Natural killer cell (primary cell): ENCODE measurements around the gene KIFAP3. TPM values are rescaled to one million over a fixed set of nuclear protein-coding genes. Genes with fewer than 3 reads are reported as not detected.

ENCODE experiments used
- ATAC-seq, 3 donors: fragments of 150-1000 bp in 2 of 3; fragments of 200-7000 bp in 1 of 3; cut with Tn5 transposase; 1 replicate in 1 of 3; 2 replicates in 2 of 3; pipeline ENCODE4 v1.10.0; 2021; ENCODE audit warnings: mild to moderate bottlenecking in 2 of 3, moderate library complexity in 2 of 3
- DNase-seq, 2 donors: peaks; one replicate each; pipeline versions ENCODE4 v3.0.0 to v3.0.0-alpha.2; 2013 to 2021; ENCODE audit warnings: mixed read lengths in 1 of 2
- H3K27ac ChIP-seq: one replicate; pipeline ENCODE4 v1.5.1; 2013; ENCODE audit warnings: mild to moderate bottlenecking, low read length
- H3K27me3 ChIP-seq: one replicate; pipeline ENCODE4 v1.6.1; 2013; ENCODE audit warnings: low read length; ENCODE audit not compliant: control insufficient read depth, insufficient read depth
- H3K36me3 ChIP-seq: one replicate; pipeline ENCODE4 v1.6.1; 2013; ENCODE audit warnings: low read length; ENCODE audit not compliant: control insufficient read depth, insufficient read depth
- H3K4me1 ChIP-seq: one replicate; pipeline ENCODE4 v1.6.1; 2013; ENCODE audit warnings: low read length; ENCODE audit not compliant: control insufficient read depth, insufficient read depth
- H3K4me3 ChIP-seq: one replicate; pipeline ENCODE4 v1.5.1; 2013; ENCODE audit warnings: low read length
- H3K9me3 ChIP-seq: one replicate; pipeline ENCODE4 v1.6.1; 2013; ENCODE audit warnings: low read length; ENCODE audit not compliant: control insufficient read depth, insufficient read depth
- H3K27ac Mint-ChIP-seq, 2 donors: one replicate each; pipeline ENCODE4 v1.8.0; 2022; ENCODE audit warnings: mild to moderate bottlenecking in 2 of 2, mixed read lengths in 2 of 2, moderate library complexity in 1 of 2
- H3K27me3 Mint-ChIP-seq, 2 donors: one replicate each; pipeline ENCODE4 v1.8.0; 2022; ENCODE audit warnings: low read depth in 2 of 2, mixed read lengths in 2 of 2
- H3K36me3 Mint-ChIP-seq: one replicate; pipeline ENCODE4 v1.8.0; 2022; ENCODE audit warnings: mixed read lengths
- H3K4me1 Mint-ChIP-seq, 2 donors: one replicate each; pipeline ENCODE4 v1.8.0; 2022; ENCODE audit warnings: mixed read lengths in 2 of 2
- H3K4me3 Mint-ChIP-seq: one replicate; pipeline ENCODE4 v1.8.0; 2022; ENCODE audit warnings: mild to moderate bottlenecking, moderate library complexity, mixed read lengths
- H3K9me3 Mint-ChIP-seq, 2 donors: one replicate each; pipeline ENCODE4 v1.8.0; 2022; ENCODE audit warnings: mixed read lengths in 2 of 2
- CTCF ChIP-seq: fragments of 200-600 bp; IDR thresholded peaks from one replicate; pipeline ENCODE4 v1.8.0; 2022; ENCODE audit warnings: antibody characterized with exemption
- WGBS: methylation state at CpG from one replicate; pipeline ENCODE4 v1.1.7; 2013; ENCODE audit warnings: missing lambda C conversion rate; ENCODE audit not compliant: insufficient coverage; 5-methylcytosine and 5-hydroxymethylcytosine counted together
- intact Hi-C: fragments of 100-400 bp; cut with micrococcal nuclease; formaldehyde crosslinking; loops from one replicate; pipeline ENCODE4 v1.14.2; 2022
- total RNA-seq, 4 donors: library from RNA; stranded (reverse); fragments of 120-200 nt in 1 of 4; gene quantifications; one replicate each; pipeline versions ENCODE4 v1.2.3 to v1.2.4, GENCODE V29; 2013 to 2022

Gene KIFAP3
- total RNA-seq, 3 donors from 2014 or later (not counting 1 experiment from before 2014, with no cell fraction given), result 31.0 to 34.3 (median 33.7) TPM

- ATAC-seq, result no peak
Measured at GRCh38 chr1:170073893-170074249, 624 bp downstream of the KIFAP3 start.

GRCh38 chr1:170071378-170071777 lies 3.1 kb downstream of the KIFAP3 start:
- Histone ChIP-seq H3K36me3 (no peaks in the 10 kb centered on the region), H3K27me3 (no peaks in the 10 kb centered on the region), H3K4me3 (no peak overlapping the region), H3K27ac (no peak overlapping the region), H3K4me1 (peaks cover 9% of the 10 kb centered on the region), H3K9me3 (no peaks in the 10 kb centered on the region)
- peak overlapping the region; percentile 17 to 30 for H3K27ac Mint-ChIP-seq
- no peaks in the 10 kb centered on the region for H3K36me3 Mint-ChIP-seq
- DNase-seq, result no peak
- no peak overlapping the region for H3K4me3 Mint-ChIP-seq
- no peaks in the 10 kb centered on the region for H3K9me3 Mint-ChIP-seq
- ATAC-seq, result no peak
- WGBS, result 86% methylated on average over 1 of the region's 1 CpG
- no peaks in the 10 kb centered on the region for H3K27me3 Mint-ChIP-seq
- intact Hi-C loops, result loop anchor here (5.0 kb wide), 1 partner anchor 1416 kb away; the partner anchor contains the start of gene PRRC2C
- no peak for TF ChIP-seq CTCF
- peaks cover 80 to 84% of the 10 kb centered on the region in 2 donors for H3K4me1 Mint-ChIP-seq

More at GRCh38 chr1:170073893-170074249, 624 bp downstream of the KIFAP3 start:
- Mint-ChIP-seq H3K27ac (peak overlapping the region; percentile 95 to 98), H3K4me3 (peak overlapping the region; percentile 92), H3K4me1 (peaks cover 57 to 61% of the 10 kb centered on the region in 2 donors), H3K9me3 (no peaks in the 10 kb centered on the region), H3K36me3 (no peaks in the 10 kb centered on the region), H3K27me3 (peaks cover 0 to 3% of the 10 kb centered on the region in 2 donors)
- Histone ChIP-seq H3K4me3 (peak overlapping the region; percentile 65), H3K9me3 (no peaks in the 10 kb centered on the region), H3K27me3 (no peaks in the 10 kb centered on the region), H3K36me3 (no peaks in the 10 kb centered on the region), H3K27ac (peak overlapping the region; percentile 89), H3K4me1 (peaks cover 9% of the 10 kb centered on the region)
- DNase-seq, result no peak
- no peak for TF ChIP-seq CTCF
- intact Hi-C loops, result loop anchor here (1.0 to 5.0 kb wide), 3 partner anchors 145 to 1413 kb away; partner anchors contain the start of gene PRRC2C
- WGBS, result 48% methylated on average over 4 of the region's 8 CpGs

GRCh38 chr1:170068923-170069322 lies 5.6 kb downstream of the KIFAP3 start:
- no peaks in the 10 kb centered on the region for H3K36me3 ChIP-seq
- H3K9me3 ChIP-seq, result no peaks in the 10 kb centered on the region
- TF ChIP-seq CTCF, result no peak
- H3K36me3 Mint-ChIP-seq, result no peaks in the 10 kb centered on the region
- DNase-seq (no peak), ATAC-seq (no peak)
- peak overlapping the region; percentile 53 for H3K4me3 Mint-ChIP-seq
- no peak overlapping the region for H3K4me3 ChIP-seq
- peaks cover 66 to 68% of the 10 kb centered on the region in 2 donors for H3K4me1 Mint-ChIP-seq
- peak overlapping the region; percentile 45 for H3K27ac ChIP-seq
- H3K9me3 Mint-ChIP-seq, result no peaks in the 10 kb centered on the region
- H3K27me3 Mint-ChIP-seq, result no peaks in the 10 kb centered on the region
- intact Hi-C loops, result loop anchor here (5.0 kb wide), 1 partner anchor 52 kb away; no protein-coding TSS in a partner anchor
- H3K27ac Mint-ChIP-seq, result peak overlapping the region; percentile 81 to 88
- H3K4me1 ChIP-seq, result peaks cover 2% of the 10 kb centered on the region
- H3K27me3 ChIP-seq, result no peaks in the 10 kb centered on the region

GRCh38 chr1:170067253-170067819 lies 7.2 kb downstream of the KIFAP3 start:
- Histone ChIP-seq H3K4me3 (no peak overlapping the region), H3K4me1 (peaks cover 3% of the 10 kb centered on the region), H3K36me3 (no peaks in the 10 kb centered on the region), H3K27me3 (no peaks in the 10 kb centered on the region), H3K9me3 (no peaks in the 10 kb centered on the region), H3K27ac (no peak overlapping the region)
- H3K36me3 Mint-ChIP-seq, result no peaks in the 10 kb centered on the region
- H3K9me3 Mint-ChIP-seq, result no peaks in the 10 kb centered on the region
- peak overlapping the region; percentile 81 to 88 for H3K27ac Mint-ChIP-seq
- no peaks in the 10 kb centered on the region for H3K27me3 Mint-ChIP-seq
- ATAC-seq, result peak in 1 of 3 donors; percentile 29
- no peak for TF ChIP-seq CTCF
- 89% methylated on average over 3 of the region's 3 CpGs for WGBS
- DNase-seq, result no peak
- peaks cover 67 to 70% of the 10 kb centered on the region in 2 donors for H3K4me1 Mint-ChIP-seq
- intact Hi-C loops, result loop anchor here (5.0 kb wide), 1 partner anchor 50 kb away; no protein-coding TSS in a partner anchor
- H3K4me3 Mint-ChIP-seq, result peak overlapping the region; percentile 64
